IPS-15b (cell line): ENCODE results near the gene ZNF189.

ENCODE experiments used
- H3K27me3 ChIP-seq: one replicate; pipeline ENCODE4 v1.6.1; 2013; ENCODE audit warnings: low read length; ENCODE audit not compliant: control insufficient read depth, insufficient read depth
- H3K36me3 ChIP-seq: one replicate; pipeline ENCODE4 v1.6.1; 2013; ENCODE audit warnings: low read length; ENCODE audit not compliant: control insufficient read depth, insufficient read depth
- H3K4me1 ChIP-seq: one replicate; pipeline ENCODE4 v1.6.1; 2013; ENCODE audit warnings: mild to moderate bottlenecking, low read length; ENCODE audit not compliant: control insufficient read depth, insufficient read depth
- H3K4me3 ChIP-seq: one replicate; pipeline ENCODE4 v1.5.1; 2013; ENCODE audit warnings: low read depth, low read length
- H3K9ac ChIP-seq: one replicate; pipeline ENCODE4 v1.6.1; 2013; ENCODE audit warnings: low read depth, mild to moderate bottlenecking, low read length
- H3K9me3 ChIP-seq: one replicate; pipeline ENCODE4 v1.6.1; 2013; ENCODE audit warnings: mild to moderate bottlenecking, low read length; ENCODE audit not compliant: control insufficient read depth, insufficient read depth

Gene ZNF189

DNA sequence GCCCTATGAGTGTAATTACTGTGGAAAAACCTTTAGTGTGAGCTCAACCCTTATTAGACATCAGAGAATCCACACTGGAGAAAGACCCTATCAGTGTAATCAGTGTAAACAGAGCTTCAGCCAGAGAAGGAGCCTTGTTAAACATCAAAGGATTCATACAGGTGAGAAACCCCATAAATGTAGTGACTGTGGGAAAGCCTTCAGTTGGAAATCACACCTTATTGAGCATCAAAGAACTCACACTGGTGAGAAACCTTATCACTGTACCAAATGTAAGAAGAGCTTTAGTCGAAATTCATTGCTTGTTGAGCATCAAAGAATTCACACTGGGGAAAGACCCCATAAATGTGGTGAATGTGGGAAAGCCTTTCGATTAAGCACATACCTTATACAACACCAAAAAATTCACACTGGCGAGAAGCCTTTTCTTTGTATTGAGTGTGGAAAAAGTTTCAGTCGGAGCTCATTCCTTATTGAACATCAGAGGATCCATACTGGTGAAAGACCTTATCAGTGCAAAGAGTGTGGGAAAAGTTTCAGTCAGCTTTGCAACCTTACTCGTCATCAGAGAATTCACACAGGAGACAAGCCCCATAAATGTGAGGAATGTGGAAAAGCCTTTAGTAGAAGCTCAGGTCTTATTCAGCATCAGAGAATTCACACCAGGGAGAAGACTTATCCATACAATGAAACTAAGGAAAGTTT, 9.9 kb downstream of the ZNF189 start:
- H3K9me3 ChIP-seq = peaks cover 12% of the 10 kb centered on the region
- H3K27me3 ChIP-seq = no peaks in the 10 kb centered on the region
- peaks cover 27% of the 10 kb centered on the region for H3K36me3 ChIP-seq
- H3K4me1 ChIP-seq = no peaks in the 10 kb centered on the region
- no peak overlapping the region for H3K4me3 ChIP-seq
- no peak overlapping the region for H3K9ac ChIP-seq

DNA sequence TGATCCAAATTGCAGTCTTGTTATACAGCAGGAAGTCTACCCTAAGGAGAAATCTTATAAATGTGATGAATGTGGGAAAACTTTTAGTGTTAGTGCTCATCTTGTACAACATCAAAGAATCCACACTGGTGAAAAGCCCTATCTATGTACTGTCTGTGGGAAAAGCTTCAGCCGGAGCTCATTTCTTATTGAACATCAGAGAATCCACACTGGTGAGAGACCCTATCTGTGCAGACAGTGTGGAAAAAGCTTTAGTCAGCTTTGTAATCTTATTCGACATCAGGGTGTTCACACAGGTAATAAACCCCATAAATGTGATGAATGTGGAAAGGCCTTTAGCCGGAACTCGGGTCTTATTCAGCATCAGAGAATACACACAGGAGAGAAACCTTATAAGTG, 10.4 kb downstream of the ZNF189 start:
- peaks cover 24% of the 10 kb centered on the region for H3K36me3 ChIP-seq
- no peak overlapping the region for H3K9ac ChIP-seq
- H3K9me3 ChIP-seq = peaks cover 12% of the 10 kb centered on the region
- no peaks in the 10 kb centered on the region for H3K27me3 ChIP-seq
- no peak overlapping the region for H3K4me3 ChIP-seq
- no peaks in the 10 kb centered on the region for H3K4me1 ChIP-seq

DNA sequence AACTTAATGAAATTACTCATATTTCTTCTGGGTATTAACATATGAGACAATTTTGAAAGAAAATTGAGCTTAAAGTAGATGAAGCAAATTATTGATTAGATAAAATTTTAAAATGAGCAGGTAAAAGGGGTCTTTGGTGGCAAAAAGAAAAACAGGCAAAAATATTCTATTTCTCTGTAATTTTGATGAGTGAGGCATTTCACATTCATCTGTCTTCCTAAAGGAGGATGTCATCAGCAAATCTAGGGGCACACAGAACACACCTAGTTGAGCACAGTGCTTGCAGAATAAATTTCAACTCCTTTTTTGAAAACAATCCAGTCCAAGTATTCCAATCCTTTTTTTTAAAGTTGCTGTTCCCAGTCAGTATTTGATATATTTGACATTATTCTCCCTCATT, 16.2 kb downstream of the ZNF189 start:
- Histone ChIP-seq H3K36me3 (no peaks in the 10 kb centered on the region), H3K27me3 (no peaks in the 10 kb centered on the region), H3K9me3 (no peaks in the 10 kb centered on the region), H3K4me1 (no peaks in the 10 kb centered on the region), H3K9ac (no peak overlapping the region), H3K4me3 (no peak overlapping the region)

DNA sequence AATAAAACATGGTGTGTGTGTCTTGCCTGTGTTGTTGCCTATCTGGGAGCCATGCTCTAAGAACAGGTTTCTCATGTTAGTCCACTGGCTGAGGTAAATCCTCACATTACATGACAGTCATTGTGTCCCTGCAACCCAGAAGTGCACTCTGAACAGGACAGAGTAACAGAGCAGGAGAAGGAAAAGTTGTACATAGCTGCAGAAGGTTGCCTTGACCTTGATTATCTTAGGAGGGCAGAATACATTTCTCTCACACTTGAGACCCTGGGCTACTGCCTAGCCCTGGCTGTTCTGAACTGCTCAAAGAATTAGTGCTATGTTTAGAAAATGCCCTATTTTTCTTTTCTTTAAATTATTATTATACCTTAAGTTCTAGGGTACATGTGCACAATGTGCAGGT, 16.9 kb downstream of the ZNF189 start:
- Histone ChIP-seq H3K4me1 (no peaks in the 10 kb centered on the region), H3K9ac (no peak overlapping the region), H3K4me3 (no peak overlapping the region), H3K36me3 (no peaks in the 10 kb centered on the region), H3K27me3 (no peaks in the 10 kb centered on the region), H3K9me3 (no peaks in the 10 kb centered on the region)

DNA sequence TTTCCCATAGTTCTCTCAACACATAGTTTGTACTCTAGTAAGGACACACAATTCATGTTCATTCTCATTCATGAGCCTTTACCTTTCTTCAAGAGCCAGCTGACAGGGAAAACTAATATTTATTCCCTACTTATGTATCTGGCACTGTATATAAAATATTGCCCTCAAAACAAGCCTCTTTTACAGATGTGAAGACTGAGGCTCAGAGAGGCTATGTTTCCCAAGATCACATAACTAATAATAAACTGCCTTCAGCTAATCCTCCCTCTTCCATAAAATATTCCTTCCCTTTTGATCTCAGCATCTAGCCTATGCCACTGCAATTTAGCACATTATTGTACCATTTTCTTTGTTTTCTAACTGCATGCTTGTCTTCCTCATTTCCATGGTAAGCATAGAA, 18.7 kb downstream of the ZNF189 start:
- Histone ChIP-seq H3K36me3 (no peaks in the 10 kb centered on the region), H3K9me3 (no peaks in the 10 kb centered on the region), H3K4me1 (peaks cover 3% of the 10 kb centered on the region), H3K9ac (no peak overlapping the region), H3K27me3 (no peaks in the 10 kb centered on the region), H3K4me3 (no peak overlapping the region)

DNA sequence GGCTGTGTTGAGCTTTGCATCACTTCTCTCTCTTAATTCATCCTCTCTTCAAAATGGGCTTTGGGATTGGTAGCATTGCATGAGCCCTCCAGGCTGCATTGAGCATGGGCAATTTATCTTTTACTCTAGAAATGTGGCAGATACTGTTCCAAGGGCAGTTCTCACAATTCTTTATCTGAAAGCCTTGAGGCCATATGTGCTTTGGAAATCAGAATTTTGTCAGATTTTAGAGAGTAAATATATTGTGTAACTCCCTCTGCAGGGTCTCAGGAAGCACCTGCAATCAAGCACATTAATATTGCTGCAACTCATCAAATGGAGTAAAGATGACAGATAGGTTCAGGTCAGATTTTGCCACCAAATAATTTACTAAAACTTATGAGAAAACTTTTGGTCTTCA, 19.3 kb downstream of the ZNF189 start:
- H3K9me3 ChIP-seq = no peaks in the 10 kb centered on the region
- H3K4me3 ChIP-seq = no peak overlapping the region
- H3K9ac ChIP-seq = no peak overlapping the region
- H3K27me3 ChIP-seq = no peaks in the 10 kb centered on the region
- H3K4me1 ChIP-seq = peaks cover 3% of the 10 kb centered on the region
- no peaks in the 10 kb centered on the region for H3K36me3 ChIP-seq

DNA sequence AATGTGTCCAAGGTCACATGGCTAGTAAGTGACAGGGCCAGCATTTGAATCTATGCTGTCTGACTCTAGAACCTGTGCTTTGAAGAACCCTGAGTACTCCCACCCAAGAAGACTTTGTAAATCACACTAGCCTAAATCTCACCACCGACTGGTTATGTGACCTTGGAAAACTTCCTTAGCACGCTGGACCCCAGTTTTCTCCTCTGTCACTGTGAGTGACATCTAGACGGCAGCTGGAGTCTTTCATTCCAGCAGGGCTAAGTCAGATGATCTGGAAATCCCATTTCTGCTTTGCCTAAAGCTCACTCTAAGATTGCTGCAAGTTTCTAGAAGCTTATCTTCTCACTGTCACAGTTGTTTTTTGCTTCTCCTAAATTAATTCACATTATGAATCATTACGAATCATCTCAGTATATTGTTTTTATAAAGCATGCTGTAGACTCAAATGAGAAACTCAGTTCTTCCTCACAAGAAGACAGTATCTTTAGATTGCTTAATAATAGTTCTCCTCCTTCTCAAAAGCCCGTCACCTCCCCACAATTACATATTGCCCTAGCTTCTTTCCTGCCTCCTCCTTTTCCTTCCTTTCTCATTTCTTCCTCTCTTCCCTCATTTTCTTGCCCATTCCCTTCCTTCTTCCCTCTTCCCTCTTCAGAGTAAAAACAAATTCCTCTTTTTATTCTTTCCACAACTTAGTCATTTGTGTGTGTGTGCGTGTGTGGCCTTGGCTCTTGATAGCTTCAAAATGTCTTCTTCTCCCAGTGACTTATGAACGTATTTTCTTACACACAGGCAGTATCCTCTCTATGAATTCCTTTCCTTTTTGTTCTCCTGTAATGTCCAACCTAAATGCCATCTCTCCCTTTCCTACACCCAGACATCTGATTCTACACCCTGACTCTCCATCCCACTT, 20.1 kb downstream of the ZNF189 start:
- Histone ChIP-seq H3K9ac (no peak overlapping the region), H3K4me1 (peaks cover 3% of the 10 kb centered on the region)

DNA sequence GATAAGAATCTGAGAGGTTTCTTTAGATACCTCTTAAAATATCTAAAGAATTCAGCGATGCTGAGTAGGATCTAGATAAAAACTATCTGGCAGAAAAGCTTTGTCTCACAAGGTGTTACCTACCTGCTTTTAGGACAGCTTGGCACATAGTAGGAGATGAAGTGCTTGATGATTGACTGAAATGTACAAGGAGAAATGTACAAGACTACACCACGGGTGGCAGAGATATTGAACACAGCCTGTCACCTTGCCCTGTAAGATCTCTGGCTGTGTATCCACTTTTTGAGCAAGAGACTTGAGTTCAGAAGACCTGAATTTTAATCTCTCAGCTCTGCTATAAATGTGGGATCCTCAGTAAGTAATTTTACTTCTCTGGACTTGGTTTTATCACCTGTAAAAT, 21.2 kb downstream of the ZNF189 start:
- Histone ChIP-seq H3K9ac (no peak overlapping the region), H3K4me1 (peaks cover 3% of the 10 kb centered on the region), H3K4me3 (no peak overlapping the region), H3K27me3 (no peaks in the 10 kb centered on the region), H3K9me3 (no peaks in the 10 kb centered on the region), H3K36me3 (no peaks in the 10 kb centered on the region)

More for the DNA sequence above, 20.1 kb downstream of the ZNF189 start:
- no peaks in the 10 kb centered on the region for H3K36me3 ChIP-seq
- H3K4me3 ChIP-seq = no peak overlapping the region
- no peaks in the 10 kb centered on the region for H3K27me3 ChIP-seq
- H3K9me3 ChIP-seq = no peaks in the 10 kb centered on the region

DNA sequence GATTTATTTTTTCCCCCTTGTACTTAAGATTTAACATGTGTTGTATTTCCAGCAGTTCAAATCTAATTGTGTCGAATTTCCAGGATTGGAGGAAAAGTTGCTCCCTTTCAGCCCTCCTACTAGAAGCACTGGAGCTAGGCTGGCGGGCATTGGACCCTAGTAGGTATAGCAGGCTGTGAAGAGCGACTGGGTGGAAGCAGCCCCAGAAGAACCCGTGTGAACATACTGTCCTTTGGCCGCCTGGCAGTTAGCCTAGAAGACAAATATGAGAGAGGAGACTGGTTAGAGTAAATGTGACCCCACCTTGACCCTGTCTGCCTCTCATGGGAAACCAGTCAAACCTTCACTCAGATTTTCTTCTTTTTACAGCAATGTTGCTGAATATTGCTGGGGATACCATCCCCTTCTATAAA, 23.0 kb downstream of the ZNF189 start:
- Histone ChIP-seq H3K4me3 (no peak overlapping the region), H3K9ac (no peak overlapping the region), H3K4me1 (peaks cover 3% of the 10 kb centered on the region), H3K36me3 (no peaks in the 10 kb centered on the region), H3K27me3 (no peaks in the 10 kb centered on the region), H3K9me3 (no peaks in the 10 kb centered on the region)

DNA sequence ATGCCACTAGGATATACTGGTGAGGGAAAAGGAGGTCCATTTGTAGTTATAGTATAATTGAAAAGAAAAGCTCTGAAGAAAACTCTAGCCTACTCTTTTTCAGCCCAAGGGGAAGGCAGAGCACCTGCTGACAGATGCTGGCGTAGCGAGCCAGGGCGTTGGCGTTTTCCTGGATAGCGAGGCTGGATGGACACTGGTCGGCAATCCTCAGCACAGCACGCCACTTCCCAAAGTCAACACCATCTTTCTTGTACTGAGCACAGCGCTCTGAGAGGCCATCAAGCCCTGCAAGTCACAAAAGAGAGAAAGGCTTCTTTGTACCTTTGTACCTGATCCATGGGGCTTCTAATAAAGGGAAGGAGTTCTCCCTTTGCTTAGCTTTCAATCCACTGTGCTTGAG, 28.7 kb downstream of the ZNF189 start:
- Histone ChIP-seq H3K4me1 (peaks cover under 1% of the 10 kb centered on the region), H3K9me3 (no peaks in the 10 kb centered on the region), H3K27me3 (no peaks in the 10 kb centered on the region), H3K36me3 (no peaks in the 10 kb centered on the region), H3K4me3 (no peak overlapping the region), H3K9ac (no peak overlapping the region)

DNA sequence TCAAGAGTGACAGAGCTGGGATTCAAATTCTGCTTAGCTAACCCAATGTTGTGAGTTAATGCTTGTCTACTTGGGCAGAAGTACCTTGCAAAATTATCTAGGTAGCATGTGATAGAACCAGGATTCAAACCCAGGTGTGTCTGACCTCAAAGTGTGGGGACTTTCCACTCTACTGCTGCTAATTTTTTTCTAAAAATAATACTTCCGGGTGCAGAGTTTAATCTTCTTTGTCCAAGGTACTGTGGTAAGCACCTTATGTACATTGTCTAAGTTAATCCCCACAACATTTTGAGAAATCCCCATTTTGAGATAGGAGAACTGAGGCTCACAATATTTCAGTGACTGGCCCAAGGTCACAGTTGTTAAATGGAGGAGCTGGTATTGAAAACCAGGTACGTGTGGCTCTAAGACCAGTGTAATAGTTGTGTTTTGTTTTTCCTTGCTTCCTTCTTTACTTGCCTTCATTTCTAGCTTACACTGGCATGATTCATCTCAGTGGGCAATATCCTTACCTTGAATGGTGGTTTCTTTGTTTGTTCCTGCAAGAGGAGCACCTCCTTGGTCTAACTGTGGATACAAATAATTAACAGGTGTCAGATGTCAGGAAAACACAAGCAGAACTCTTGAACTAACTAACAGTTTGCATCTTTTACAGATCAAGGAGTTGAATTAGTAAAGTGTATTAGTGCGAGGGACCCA, 29.5 kb downstream of the ZNF189 start:
- no peaks in the 10 kb centered on the region for H3K4me1 ChIP-seq
- H3K27me3 ChIP-seq = no peaks in the 10 kb centered on the region
- H3K9me3 ChIP-seq = no peaks in the 10 kb centered on the region
- no peak overlapping the region for H3K9ac ChIP-seq
- H3K36me3 ChIP-seq = no peaks in the 10 kb centered on the region
- H3K4me3 ChIP-seq = no peak overlapping the region
